GM18868 (cell line): ENCODE data around the gene DGKG.
A peak's percentile ranks its signal among the peaks of the same experiment; 100 is the strongest.

ENCODE experiments used
- ATAC-seq: cut with Tn5 transposase; IDR thresholded peaks from one replicate; pipeline ENCODE4 v1.9.1; 2021; ENCODE audit warnings: mild to moderate bottlenecking, moderate library complexity; ENCODE audit not compliant: unreplicated experiment

Gene DGKG

GRCh38 chr3:186216900-186217819, 144.9 kb downstream of the DGKG start:
- ATAC-seq: no peak

- ATAC-seq: no peak
Observed at GRCh38 chr3:186214670-186215069, 147.4 kb downstream of the DGKG start.

DNA sequence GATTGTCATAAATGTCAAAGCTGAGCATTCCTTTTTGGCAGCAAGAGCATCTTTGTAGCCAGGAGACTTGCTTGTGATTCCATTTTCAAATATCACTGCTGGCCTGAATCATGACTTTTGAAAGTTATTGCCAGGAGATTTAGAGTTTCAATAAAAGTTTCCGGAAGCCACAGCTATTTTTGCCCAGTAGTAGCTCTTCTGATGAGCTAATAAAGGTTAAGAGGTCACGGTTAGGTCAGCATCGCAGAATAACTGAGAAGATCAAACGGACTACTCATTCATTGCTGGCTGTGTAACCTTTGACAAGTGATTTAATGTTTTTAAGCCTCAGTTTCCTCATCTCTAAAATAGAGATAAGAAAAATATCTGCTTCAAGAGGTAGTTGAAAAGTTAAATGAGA, 148.1 kb downstream of the DGKG start:
- no peak for ATAC-seq

DNA sequence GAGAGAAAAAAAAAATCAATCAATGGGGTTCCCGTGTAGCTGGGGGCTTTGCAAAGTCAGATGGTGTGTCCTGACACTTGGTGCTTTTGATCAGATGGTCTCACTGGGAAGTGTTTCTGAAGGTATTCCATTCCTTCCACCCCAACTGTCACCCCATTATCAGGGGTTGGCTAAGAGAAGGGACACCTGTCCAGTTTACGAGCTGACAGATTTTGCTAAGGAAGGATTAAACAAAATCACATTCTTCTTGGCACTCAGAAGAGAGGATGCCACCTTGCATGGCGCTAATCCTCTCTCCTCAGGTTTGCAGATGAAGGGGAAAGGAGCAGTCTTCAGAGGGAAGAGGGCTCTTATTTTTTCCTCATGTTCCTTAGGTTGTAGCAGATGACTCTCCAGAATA, 149.4 kb downstream of the DGKG start:
- no peak for ATAC-seq

GRCh38 chr3:186210852-186211500, 151.1 kb downstream of the DGKG start:
- ATAC-seq: no peak

DNA sequence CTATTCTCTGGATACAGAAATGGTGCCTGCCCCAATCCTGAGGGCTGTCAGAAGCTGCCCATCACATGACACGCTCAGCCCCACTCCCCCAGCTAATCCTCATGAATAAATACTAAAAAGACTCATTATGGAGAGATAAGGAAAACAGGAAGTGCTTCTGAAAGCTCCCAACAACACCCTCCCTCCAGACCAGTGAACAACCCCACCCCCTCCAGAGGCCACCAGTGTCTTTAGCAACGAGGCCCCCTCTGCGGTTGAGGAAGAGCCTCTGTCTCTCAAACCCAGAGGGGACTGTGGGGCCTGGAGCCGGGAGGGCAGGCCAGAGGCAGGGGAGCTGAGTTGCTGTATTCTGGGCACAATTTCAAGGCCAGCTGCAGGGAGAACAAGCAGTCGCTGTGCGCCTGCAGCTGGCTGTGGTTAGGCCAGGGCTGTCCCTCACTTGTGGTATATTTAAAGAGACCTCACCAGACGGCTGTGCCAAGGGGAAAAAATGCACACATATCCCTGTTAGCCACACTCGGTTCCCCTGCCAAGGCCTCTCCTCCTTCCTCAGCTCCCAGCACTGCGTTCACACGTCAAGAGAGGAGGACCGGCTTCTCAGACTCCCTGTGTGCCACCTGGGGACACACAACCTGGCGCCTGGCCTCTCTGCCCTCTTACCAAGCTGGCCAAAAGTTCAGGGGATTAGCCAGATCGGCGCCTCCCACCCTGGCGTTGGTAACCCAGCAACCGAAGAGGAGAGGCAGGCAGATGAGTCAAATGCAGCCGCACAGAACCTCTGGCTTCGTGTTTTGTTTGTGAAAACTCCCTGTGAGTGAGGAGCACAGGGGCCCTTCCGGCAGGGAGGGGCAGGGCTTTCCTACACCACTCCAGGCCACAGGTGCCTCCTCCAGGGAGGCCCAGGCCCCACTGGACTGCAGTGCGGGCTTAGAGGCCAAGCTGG, 152.0 kb downstream of the DGKG start:
- peak; percentile 64 for ATAC-seq

GRCh38 chr3:186208296-186208989, 153.6 kb downstream of the DGKG start:
- no peak for ATAC-seq

GRCh38 chr3:186207515-186207914, 154.5 kb downstream of the DGKG start:
- ATAC-seq: no peak

- ATAC-seq: no peak
Observed at GRCh38 chr3:186200726-186201125, 161.3 kb downstream of the DGKG start.

DNA sequence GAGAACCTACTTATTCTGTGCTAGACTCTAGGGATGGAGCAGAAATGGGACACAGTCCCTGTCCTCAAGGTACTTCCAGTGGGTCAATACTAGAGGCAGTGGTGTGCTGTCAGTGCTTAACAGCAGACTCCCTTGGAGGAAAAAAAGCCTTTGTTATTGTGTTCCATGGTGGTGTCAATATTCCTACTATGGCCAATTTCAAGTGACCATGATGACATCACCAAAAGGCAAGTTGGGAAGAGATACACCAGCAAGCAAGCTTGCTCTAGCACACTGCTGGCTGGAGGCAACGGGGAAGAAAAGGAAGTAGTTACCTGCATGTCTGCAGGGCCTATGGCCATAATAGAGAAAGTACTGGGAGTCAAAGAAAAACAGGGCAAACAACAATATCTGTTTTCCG, 163.6 kb downstream of the DGKG start:
- ATAC-seq: no peak

GRCh38 chr3:186194451-186194811, 167.6 kb downstream of the DGKG start:
- ATAC-seq: no peak

DNA sequence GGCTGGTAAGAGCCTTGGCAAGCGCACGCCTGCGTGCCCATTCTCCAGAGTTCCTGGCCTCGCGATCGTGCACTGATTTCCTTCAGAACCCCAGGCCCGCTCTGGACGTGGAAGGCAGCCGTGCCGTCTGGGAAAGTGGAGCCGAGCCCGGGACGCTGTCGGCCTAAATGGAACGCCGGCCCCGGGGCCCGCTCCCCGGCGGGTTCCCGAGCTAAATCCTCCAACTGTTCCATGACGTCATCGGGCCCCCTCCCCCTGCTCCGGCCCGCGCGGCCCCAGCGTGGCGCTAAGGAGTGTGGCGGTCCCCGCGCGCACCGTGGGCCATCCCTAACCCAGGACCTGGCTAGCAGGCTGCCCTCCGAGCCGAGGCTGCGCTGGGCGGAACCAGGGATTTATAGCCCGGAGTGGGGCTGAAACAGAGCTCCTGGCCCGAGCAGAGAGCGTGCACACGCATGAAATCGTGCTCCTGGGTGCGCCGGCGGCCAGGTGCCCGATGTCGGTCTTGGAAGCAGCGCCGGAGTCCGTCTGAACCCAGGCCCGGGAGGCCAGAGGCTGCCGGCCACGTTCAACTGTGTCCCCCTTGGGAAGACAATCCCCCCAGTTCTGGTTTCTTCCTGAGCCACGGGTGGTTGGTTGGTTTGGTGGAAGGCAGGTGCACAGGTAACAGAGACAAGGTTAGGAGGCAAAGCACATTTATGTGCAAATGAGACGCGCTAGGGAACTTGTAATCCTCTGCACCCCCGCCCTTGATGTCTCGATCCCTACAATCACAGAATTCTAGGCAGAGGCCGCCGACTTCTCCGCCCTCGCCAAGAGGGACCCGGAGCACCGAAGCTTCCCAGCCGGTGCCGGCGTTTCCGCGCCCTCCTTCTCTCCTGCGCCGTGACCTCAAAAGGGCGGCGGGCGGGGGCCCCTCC, 168.2 kb downstream of the DGKG start:
- no peak for ATAC-seq

DNA sequence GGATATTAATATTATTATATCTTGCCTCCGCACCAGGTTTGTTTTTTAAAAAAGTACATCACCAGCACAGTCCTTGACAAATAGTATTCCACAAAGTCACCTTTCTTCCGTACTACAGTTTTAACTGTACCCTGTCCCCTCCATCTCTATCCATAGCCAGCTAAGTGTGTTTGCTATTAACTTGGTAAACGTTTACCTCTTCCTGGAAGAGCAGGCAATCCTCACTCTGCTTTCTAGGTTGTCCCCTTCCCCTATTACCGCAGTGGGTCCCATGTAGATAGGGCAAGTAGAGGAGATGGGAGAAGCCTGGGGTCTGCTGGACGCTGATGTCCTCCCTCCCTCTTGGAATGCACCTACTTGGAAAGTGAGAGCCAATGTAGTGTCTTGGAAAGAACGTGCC, 169.2 kb downstream of the DGKG start:
- no peak for ATAC-seq

- no peak for ATAC-seq
Observed at GRCh38 chr3:186189492-186189891, 172.5 kb downstream of the DGKG start.

DNA sequence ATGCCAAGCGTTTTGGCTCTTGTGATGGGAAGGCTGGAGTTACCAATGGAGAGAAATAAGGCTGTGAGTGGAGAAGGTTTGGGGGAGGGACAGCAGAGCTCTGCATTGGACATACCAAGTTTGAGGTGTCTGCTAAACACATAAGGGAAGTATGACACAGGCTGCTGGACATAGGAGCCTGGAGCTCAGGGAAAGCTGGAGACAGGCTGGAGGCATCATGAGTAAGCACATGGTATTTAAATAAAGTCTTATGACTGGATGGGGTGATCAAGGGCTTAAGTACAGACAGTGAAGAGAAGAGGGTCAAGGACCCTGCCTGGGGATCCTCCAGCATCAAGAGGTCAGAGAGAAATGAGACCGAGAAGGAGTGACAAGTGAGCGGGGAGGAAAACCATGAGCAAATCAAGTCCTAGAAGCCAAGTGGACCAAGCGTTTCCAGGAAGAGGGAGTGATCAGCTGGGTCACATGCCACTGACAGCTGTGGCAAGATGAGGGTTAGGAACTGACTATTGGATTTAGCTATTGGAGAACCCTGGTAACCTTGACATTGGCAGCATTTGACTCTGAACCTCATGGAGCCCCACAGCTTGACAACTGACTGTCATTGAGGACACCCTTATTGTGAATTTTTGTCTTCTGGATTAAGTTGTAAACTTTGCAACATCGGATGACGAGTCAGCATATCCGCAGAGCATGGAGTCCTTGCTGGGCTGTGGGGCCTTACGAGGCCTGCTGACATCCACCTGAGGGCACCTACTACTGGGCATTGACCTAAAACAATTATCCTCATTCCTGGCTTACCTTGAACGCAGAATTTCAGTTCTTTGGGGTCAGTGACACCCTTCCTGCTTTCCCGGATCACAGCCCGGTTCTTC, 174.4 kb downstream of the DGKG start:
- ATAC-seq: no peak

DNA sequence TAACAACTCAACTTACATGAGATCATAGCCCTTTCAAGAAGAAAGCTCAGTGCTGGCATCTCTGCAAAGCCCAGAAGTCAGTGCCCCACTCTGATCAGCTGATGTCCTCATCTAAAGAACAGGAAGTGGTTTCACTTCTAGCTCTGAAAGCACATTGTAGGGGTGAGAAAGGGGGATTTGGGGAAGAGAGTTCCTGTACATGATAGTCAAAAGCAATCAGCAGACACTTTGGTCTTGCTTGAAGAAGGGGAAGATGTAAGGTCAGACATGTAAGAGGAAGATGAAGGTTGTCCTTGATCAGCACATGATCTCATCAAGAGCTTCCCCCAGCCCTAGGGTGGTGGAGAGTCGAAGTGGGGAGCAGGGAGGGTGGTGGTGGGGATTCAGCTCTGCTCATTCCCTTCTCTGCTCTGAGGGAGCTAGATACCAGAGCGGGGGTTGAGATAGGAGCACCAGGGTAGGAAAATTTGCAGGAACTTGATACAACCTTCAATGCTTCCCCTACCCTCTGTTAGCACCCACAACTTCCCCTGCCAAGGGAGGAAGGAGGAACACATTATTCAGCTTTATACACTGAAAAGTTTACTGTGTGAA, 176.7 kb downstream of the DGKG start:
- ATAC-seq: peak; percentile 82

GRCh38 chr3:186184021-186184420, 178.0 kb downstream of the DGKG start:
- ATAC-seq: no peak

DNA sequence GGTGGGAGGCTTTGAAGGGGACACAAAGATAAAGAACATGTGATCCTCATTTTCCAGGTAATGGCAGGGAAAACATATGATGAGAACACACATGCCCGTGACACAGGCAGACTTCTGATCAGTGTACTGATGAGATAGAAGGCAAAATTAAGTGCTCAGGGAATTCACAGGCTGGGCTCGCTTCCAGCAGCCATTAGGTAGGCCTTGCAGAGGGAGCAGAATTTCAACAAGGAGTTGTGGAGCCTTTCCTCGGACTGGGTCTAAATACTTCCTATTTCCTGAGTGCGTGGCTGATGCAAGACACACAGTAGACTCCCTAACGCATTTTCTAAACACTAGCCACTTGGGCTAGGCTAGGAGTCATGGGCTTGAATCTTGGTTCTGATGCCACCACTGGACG, 179.2 kb downstream of the DGKG start:
- no peak for ATAC-seq
